GM18505 (cell line): ENCODE results near the gene SLC16A11.

Source experiments
- ATAC-seq: cut with Tn5 transposase; IDR thresholded peaks from one replicate; pipeline ENCODE4 v1.9.1; 2021; ENCODE audit not compliant: unreplicated experiment
- POLR2A ChIP-seq: IDR thresholded peaks from 4 replicates; pipeline ENCODE4 v1.6.1; 2011; ENCODE audit warnings: borderline replicate concordance; ENCODE audit not compliant: insufficient read depth, insufficient read length; ENCODE audit errors: extremely low read depth

SLC16A11 gene

DNA sequence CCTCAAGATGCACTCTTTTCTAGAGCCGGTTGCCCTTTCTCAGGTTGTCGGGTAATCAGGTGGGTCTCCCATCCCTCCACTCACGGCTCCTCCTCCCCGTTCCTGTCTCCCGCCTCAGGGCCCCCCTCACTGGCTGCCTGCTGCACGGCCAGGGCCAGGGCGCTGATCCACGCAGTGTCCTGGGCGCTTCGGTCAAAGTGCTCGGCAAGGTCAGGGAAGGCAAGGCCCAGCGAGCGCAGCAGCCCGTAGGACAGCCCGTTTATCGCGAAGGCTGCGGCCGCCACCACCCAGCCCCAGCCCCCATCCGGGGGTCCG, 753 bp downstream of the SLC16A11 start:
- no peak for ATAC-seq

DNA sequence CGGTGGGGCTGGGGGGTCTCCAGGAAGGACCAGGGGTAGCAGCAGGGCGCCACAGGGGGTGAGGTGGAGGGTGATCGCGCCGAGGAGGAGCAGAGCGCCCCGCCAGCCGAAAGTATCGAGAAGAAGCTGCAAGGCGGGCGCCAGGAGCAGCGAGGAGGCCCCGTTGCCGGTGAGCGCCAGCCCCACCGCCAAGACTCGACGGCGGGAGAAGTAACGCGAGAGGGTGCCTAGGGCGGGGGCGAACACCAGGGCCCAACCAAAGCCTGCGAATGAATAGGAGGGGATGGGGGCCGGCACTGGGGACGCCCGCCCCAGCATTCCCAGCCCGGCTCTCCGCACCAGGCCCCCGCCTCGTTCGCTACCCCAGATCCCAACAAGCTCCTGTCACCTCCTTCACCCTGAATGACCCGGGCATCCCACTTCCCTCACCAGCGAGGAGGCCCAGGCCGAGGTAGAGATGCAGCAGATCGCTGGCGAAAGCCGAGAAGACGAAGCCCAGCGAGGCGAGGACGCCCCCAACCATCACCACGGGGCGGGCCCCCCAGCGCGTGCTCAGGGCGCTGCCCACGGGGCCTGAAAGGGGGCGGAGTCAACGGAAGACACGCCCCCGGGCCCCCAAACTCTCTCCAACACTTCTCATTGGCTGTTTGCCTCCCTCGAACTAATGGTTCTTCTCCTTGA, 1.3 kb downstream of the SLC16A11 start:
- no peak for ATAC-seq
- TF ChIP-seq POLR2A: no peak

More for the DNA sequence above, 753 bp downstream of the SLC16A11 start:
- no peak for TF ChIP-seq POLR2A

GRCh38 chr17:7041607-7042500, 2.0 kb downstream of the SLC16A11 start:
- ATAC-seq: no peak
- TF ChIP-seq POLR2A: no peak

- no peak for ATAC-seq
- TF ChIP-seq POLR2A: no peak
These were observed 4.1 kb downstream of the SLC16A11 start for GRCh38 chr17:7039832-7040231.

GRCh38 chr17:7038025-7038862, 5.6 kb downstream of the SLC16A11 start:
- no peak for TF ChIP-seq POLR2A
- no peak for ATAC-seq

- ATAC-seq: peak; percentile 88
- TF ChIP-seq POLR2A: peak; percentile 98
These were observed 8.1 kb downstream of the SLC16A11 start, which contains the start of gene SLC16A13 for GRCh38 chr17:7035591-7036368. TSS of gene SLC16A13 (plus strand) at chr17:7036015. CDS start at chr17:7036383, 368 bp downstream.

GRCh38 chr17:7034955-7035590, 8.8 kb downstream of the SLC16A11 start:
- TF ChIP-seq POLR2A: no peak
- ATAC-seq: peak; percentile 4

- no peak for ATAC-seq
These were observed 14.2 kb downstream of the SLC16A11 start for GRCh38 chr17:7029659-7030058.

DNA sequence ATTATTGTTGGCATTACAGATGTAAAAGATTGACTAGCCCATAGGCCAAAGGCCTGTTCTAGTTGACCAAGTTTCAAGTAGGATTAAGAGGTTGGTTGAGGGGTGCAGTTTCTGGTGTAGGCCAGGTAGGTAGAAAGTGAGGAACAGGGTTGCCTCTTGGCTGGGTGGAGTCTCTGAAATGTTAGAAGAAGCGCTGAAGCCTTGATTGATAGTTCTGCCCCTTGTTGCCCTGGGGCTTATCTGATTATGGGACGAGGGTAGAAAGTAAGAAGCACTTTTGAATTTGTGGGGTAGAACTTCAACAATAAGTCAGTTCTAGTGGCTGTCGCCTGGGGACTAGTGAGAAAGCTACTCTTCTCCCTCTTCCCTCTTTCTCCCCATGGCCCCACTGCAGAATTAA, 14.8 kb downstream of the SLC16A11 start:
- no peak for ATAC-seq
- no peak for TF ChIP-seq POLR2A

More at GRCh38 chr17:7029659-7030058, 14.2 kb downstream of the SLC16A11 start:
- no peak for TF ChIP-seq POLR2A

GRCh38 chr17:7027335-7027734, 16.6 kb downstream of the SLC16A11 start:
- no peak for ATAC-seq
- TF ChIP-seq POLR2A: no peak

GRCh38 chr17:7026471-7027115, 17.3 kb downstream of the SLC16A11 start:
- TF ChIP-seq POLR2A: no peak
- no peak for ATAC-seq

DNA sequence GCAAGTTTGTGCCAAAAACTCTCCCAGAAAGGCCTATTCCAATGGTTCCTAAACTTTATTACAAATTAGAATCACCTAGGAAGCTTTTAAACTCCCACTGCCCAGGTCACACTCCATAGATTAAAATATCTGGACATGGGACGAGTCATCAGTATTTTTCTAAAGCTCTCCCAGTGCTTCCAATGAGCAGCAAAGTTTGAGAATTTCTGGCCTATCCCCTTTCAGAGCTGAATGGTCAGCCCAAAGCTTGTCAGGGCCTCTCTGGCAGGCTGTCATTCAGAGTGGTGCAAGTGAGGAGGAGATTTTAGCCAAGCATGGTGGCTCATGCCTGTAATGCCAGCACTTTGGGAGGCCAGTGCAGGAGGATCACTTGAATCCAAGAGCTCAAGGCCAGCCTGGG, 18.6 kb downstream of the SLC16A11 start:
- no peak for ATAC-seq
- TF ChIP-seq POLR2A: no peak
